HG02938 (cell line): ENCODE results near the gene NTN1.

Source experiments
- ATAC-seq: cut with Tn5 transposase; IDR thresholded peaks from one replicate; pipeline ENCODE4 v1.9.1; 2021; ENCODE audit warnings: mild to moderate bottlenecking, moderate library complexity; ENCODE audit not compliant: unreplicated experiment

The NTN1 gene

GRCh38 chr17:9266031-9266680, 244.8 kb downstream of the NTN1 start:
- no peak for ATAC-seq

GRCh38 chr17:9266697-9267117, 245.4 kb downstream of the NTN1 start:
- ATAC-seq = no peak

- no peak for ATAC-seq
Measured at GRCh38 chr17:9268546-9268945, 247.2 kb downstream of the NTN1 start.

GRCh38 chr17:9269350-9270035, 248.2 kb downstream of the NTN1 start:
- ATAC-seq = no peak

- no peak for ATAC-seq
Measured at GRCh38 chr17:9270921-9271320, 249.6 kb downstream of the NTN1 start.

GRCh38 chr17:9271989-9272388, 250.7 kb downstream of the NTN1 start:
- no peak for ATAC-seq

GRCh38 chr17:9272501-9273200, 251.3 kb downstream of the NTN1 start:
- ATAC-seq = no peak

GRCh38 chr17:9273428-9274391, 252.4 kb downstream of the NTN1 start:
- ATAC-seq = no peak

GRCh38 chr17:9274973-9275372, 253.7 kb downstream of the NTN1 start:
- ATAC-seq = no peak

GRCh38 chr17:9279893-9280292, 258.6 kb downstream of the NTN1 start:
- ATAC-seq = no peak

GRCh38 chr17:9283909-9284308, 262.6 kb downstream of the NTN1 start:
- ATAC-seq = no peak

- no peak for ATAC-seq
Measured at GRCh38 chr17:9284884-9285283, 263.6 kb downstream of the NTN1 start.

GRCh38 chr17:9285602-9286427, 264.5 kb downstream of the NTN1 start:
- ATAC-seq = no peak

- no peak for ATAC-seq
Measured at GRCh38 chr17:9286434-9286833, 265.1 kb downstream of the NTN1 start.

- ATAC-seq = no peak
Measured at GRCh38 chr17:9287306-9287705, 266.0 kb downstream of the NTN1 start.

GRCh38 chr17:9290226-9290613, 268.9 kb downstream of the NTN1 start:
- no peak for ATAC-seq

GRCh38 chr17:9291912-9292560, 270.7 kb downstream of the NTN1 start:
- no peak for ATAC-seq

GRCh38 chr17:9292561-9292941, 271.2 kb downstream of the NTN1 start:
- ATAC-seq = no peak
